OCI-M2 (cell line): ENCODE results near the gene SKI.

Experiments used
- DNase-seq: peaks from one replicate; lab custom pipeline; 2025; ENCODE audit not compliant: unreplicated experiment; lab: John Stamatoyannopoulos, UW

SKI gene

DNA sequence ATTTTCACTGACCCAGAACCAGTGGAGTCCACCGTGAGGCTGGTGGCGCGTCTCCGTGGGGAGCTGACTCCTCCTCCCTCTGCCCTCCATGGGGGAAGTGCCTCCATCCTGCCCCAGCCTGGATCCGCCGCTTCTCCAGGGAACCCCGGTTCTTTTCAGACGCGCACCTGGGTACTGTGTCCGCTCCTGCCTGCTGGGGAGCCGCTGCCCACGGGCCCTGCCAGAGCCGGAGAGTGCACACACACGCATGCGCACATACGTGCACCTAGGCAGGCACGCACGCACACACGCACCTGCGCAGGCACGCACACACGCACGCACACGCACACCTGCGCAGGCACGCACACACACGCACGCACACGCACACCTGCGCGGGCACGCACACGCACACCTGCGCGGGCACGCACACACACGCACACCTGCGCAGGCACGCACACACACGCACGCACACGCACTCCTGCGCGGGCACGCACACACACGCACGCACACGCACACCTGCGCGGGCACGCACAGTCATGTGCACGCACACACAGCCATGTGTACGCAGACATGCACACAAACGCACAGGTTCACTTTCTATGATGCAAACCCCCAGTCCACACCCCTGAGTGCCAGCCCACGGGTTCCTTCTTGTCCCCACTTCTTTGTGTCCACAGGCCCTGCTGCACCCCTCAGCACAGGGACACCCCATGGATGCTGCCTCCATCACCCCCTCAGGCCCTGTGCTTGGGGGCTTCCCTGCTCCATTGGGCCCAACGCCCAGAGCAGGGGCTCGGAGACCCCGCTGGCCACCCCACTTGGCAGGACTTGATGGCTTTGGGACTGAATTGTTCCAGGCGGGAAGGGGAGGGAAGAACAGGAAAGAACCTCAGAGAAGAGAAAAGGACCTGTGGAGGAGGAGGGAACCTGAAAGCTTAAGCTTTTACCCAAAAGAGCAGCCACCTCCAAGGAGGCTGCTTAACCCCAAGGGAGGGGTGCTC, 120.5 kb downstream of the SKI start:
- DNase-seq: no peak

DNA sequence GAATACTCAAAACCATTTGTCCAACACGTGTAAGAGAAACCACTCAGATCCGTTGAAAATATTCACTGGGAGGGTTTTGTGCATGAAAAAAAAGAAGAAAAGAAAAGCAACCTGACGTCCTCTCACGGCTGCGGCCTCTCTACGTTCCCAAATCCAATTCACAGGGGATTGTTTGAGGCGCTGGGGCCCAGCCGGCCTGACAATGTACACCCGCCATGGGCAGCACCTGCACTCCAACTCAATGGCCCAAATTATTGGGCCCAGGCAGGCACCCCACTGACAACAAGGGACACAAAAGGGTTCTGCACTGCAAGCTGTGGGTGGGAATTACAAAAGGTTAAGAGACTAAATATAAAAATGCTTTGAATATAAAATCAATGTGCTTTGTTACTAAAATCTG, 121.7 kb downstream of the SKI start:
- no peak for DNase-seq

DNA sequence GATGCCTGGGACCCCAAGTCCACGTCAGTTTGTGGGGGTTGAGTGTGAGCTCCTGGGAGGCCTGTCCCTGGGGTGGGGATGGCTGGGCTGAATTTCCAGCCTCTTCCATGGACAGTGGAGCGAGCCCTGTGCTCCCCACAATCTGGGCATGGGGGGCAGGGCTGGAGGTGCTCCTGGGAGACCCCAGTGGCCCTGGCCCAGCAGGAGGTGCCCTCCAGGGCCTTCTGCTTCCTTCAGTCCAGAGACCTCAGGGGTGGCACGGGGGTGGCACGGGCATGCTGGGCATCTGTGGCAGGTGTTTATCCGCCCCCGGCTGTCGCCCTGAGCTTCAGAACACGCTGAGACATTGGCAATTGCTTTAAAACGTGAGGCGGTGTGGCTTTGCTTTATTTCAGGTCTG, 122.4 kb downstream of the SKI start:
- no peak for DNase-seq

DNA sequence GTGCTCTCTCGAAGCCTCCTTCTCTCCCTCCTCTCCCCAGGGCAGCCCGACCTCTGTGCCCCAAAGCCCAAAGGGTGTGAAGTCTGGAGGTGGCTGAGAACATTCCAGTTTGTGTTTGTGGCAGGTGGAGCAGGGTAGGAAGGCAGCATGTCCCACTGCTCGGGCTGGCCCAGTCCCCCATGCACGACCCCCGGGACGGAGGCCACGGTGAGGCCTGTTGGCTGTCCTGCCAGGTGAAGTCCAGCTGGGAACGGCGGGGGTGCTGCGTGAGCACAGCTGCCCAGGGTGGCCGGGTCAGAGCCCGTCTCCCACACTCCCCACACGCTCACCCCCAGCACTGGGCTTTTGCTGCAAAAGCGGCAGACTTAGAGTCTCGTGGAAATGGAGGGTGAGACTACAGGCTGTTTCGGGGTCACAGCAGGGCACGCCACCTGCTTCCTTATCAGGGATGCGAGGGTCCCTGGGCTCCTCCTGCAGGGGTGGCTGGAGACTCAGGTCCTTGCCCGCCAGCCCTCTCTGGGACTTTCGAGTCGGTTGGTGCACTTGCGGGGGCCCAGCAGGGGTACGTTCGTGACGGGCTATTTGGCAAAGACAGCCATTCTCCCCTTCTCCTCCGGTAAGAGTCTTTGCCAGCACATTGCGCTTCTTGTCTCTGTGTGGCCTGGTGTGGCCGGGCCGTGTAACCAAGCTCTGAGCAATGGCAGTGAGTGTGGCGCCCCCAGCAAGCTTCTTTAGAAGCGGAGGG, 123.0 kb downstream of the SKI start:
- no peak for DNase-seq

DNA sequence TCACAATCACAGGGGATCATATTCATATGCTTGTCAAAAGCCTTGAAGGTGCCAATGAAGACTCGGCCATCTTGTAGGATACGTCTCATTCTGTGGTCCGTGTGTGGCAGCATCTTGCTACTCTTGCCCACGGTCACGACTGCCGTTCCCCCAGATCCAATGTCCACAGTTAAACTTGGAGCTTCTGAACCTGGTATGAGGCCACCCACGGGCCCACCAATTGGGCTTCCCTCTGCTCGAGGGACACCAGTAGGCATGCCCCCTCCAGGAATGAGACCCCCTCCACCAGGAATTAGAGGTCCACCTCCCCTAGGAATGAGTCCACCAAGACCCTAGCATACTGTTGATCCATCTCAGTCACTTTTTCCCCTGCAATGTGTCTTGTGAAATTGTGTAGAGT, 123.6 kb downstream of the SKI start:
- no peak for DNase-seq

DNA sequence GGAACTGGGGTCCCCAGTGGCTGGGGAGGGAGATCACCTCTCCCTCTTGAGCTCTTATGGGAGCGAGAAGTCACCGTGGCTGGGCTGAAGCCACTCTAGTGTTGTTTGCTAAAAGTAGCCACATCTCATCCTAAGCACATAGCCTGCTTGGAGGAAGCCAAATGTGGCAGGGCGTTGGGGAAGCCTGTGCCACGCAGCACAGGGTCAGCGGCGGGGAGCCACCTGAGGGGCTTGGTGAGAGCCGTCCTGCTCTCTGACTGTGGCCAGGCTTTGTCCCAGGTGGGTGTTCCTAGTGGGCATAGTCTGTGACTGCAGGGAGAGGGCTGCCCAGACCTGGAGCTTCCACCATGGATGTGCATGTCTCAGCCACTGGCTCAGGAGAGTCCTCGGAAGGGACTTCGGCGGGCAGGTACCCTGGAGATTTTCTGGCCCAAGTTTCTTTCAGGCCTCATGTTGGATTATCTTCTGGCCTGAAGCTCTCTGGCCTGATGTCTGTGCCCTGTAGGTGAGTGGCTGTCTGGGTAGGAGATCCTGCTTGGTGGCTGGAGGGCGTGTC, 124.3 kb downstream of the SKI start:
- no peak for DNase-seq

DNA sequence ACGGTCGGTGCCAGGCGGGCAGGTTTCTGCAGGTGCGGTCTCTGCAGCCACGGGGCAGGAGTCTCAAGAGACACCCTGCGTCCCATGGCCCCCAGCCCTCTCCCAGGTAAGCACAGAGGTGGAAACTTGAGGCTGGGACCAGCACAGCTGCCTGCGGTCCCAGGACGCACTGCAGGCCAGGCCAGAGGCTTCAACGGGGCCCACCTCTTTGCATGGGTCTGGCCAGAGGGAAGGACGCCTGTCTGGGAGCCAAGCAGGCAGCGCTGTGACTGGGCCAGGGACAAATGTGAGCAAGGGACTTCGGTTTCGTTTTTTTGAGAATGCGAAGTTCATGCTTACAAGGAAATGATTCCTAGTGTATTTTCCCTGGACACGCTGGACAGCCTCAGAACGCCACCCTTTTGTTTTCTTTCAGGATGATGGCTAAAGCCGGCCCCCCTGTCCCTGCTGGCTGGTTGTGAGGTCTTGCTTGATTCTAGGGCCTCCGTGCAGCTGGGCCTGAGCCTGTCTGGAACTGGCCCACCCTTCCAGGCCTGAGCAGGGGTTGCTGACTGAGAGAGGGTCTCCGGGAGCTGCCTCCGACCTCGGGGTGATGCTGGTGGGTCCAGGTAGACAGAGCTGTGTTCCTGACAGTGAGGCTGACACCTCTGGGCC, 124.9 kb downstream of the SKI start:
- no peak for DNase-seq

DNA sequence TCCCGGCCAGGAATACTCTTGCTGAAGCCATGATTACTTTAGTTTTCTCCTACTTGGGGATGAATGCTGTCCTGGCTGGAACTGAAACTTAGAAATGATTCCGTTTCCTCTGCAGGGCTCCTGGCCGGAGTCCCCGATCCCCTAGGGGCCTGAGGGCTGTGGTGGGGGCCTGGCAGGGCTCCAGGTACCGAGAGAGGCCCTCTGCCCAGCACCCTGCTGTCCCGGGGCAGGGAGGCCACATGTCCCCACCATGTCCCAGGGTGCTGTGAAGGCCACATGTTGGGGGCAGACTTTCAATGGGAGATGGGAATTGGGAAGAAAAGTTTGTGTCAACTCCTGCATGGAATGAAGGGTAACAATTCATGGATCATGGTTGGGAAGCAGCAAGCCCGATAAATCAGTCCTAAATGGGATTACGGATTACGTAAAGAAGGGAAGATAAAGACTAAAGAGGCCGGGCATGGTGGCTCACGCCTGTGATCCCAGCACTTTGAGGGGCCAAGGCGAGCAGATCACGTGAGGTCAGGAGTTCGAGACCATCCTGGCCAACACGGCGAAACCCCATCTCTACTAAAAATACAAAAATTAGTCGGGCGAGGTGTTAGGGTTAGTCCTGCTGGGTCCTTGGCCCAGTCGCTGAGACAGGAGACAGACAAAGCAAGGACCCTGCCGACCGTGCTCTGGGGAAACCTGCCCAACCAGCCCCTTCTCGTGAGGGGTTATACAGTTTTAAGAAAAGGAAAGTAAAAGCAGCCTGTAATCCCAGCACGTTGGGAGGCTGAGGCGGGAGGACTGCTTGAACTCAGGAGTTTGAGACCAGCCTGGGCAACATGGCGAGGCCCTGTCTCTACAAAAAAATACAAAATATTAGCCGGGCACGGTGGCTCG, 125.7 kb downstream of the SKI start:
- DNase-seq: no peak

DNA sequence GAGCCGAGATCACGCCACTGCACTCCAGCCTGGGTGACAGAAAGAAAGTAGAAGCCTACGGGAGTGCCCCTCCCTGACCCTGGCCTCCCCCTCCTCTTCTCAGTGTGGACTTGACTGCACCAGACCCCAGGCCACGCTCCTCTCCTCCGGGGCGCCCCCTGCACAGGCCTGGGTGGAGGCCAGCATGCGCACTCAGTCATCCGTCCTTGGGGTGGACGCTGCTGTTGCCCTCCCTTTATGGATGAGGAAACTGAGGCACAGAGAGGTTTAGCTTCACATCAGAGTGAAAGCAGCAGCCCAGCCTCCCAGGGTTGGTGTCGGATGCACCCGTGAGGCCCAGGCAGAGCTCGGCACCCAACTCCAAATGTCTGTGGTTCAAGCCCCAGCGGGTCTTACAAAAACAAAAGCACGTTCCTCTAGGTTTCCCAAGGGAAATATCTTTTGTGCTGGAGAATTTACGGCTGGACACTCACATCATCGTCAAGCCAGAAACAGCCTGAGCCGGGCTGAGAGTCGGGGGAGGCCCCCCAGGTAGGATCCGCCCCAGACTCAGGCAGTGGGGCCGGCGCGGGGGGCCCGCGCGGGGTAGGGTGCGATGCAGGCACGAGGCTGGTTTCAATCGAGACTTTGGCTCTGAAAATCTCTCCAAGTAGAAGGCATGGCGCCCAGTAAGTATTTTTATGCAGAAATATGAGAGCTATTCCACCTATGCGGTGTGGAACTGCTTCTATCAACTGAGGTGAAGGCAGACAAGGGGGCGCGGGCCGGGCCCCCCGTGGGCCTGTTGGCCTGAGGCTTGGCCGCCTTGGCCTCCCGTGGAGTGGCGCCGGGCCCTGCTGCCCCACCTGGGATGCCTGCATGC, 126.6 kb downstream of the SKI start:
- no peak for DNase-seq

DNA sequence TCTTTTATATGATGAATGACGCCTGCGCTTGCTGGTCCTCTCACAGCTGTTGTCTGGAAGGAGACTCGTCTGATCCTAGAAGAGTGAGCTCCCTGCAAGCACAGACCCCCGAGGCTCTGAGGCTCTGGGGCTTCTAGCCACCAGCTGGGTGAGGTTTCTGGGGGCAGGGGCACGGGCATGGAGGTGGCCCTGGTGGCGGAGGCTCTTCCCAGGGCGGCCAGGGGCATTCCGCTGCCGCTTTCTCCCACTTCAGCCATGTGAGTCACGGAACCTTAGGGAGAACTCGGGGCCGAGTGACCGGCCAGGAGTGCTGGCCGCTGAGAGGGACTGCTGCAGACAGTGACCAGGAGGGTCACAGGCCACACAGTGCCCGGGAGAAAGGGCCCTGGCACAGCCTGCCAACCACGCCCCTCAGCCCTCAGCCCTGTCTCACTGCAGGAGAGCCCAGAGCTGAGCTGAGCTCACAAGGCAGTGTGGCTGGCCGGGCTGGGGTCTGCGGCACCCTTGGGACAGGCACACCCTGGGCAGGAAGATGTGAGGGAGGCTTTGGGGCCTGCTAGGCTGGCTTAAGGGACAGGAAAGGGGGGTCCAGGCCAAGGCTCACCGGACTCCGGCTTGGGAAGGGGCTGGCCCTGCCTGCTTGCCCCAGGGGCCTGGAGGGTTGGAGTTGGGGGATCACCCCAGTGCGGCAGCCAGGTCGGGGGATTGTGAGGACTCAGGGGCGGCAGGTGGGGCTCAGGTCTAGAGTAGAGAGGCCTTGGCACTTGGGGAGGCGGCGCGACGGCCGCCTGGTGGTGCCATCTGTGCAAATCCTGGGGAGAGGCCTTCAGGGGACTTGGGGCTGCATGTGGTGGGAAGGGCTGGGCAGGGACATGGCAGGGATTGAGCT, 127.5 kb downstream of the SKI start:
- no peak for DNase-seq

DNA sequence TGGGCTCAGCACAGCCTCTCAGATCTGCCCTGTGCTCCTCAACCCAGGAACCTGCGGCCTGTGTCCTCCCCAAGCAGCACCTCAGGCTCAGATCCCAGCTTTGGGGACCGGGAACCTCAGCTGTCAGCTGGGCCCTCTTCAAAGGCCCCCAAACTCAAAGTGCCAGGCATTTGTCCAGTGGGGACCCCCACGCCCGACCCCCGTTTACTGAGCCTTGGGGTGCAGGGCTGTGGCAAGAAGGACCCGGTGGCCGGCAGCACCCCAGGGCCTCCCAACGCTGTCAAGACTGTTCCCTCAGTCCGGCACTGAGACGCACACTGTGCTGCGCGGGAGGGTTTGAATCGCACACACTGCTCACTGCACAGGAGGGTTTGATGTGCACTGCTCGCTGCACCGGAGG, 128.3 kb downstream of the SKI start:
- DNase-seq: no peak

DNA sequence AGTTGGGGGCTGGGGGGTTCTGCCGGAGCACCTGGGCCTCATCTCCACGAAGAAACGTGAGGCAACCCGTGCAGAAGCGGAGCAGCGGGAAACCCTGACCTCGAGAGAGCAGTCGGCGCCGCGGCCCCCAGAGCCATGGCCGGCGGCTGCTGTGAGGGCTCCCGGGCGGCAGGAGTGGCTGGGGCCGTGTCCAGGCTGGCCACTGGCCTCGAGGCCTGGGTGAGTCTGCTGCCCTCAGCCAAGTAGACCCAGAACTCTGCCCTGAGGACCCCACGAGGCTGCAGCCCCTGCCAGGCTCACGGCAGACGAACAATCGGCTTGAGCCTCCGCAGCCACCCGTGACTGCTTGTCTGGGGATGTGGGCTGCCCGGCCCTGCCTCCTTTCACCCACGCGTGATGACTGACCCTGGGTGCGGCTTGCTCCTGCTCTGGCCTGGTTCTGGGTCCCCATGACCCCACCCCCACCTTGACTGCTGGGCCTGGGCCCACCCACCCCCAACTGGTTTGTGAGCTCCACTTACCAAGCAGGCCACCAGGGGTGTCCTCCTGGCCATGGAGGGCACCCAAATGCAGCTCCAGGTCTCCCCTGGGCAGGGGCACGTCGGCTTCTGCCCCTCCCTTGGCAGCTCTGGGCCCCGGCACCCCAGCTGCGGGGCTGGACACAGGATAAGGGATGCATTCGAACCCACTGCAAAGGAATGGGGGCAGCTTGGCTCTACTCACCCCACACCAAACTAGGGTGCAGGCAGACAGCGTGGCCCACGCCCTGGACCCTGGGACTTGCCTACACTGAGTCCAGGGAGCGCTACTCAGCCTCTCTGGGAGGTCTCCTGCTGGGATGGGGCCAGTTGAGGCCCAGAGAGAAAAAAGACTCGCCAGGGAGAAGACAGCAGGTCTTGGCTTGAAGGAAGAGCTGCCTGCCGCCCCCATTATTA, 129.1 kb downstream of the SKI start:
- no peak for DNase-seq

DNA sequence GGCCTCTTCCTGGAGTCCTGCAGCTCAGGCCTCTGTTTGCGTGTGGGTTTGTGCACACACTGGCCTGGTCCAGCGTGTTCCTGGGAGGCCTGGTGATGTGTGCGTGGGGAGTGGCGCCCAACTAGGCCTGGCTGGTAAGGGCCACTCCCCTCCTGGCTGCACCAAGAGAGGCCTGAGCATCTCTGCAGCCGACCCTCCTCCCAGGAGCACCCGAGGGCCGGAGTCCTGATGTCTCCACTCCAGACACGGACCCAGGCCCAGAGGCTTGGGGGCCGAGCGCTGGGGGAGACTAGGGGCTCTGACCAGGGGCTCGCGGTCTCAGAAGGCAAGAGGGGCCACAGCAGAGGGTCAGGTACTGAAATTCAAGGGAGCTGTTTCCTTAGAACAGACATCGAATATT, 130.0 kb downstream of the SKI start:
- no peak for DNase-seq

DNA sequence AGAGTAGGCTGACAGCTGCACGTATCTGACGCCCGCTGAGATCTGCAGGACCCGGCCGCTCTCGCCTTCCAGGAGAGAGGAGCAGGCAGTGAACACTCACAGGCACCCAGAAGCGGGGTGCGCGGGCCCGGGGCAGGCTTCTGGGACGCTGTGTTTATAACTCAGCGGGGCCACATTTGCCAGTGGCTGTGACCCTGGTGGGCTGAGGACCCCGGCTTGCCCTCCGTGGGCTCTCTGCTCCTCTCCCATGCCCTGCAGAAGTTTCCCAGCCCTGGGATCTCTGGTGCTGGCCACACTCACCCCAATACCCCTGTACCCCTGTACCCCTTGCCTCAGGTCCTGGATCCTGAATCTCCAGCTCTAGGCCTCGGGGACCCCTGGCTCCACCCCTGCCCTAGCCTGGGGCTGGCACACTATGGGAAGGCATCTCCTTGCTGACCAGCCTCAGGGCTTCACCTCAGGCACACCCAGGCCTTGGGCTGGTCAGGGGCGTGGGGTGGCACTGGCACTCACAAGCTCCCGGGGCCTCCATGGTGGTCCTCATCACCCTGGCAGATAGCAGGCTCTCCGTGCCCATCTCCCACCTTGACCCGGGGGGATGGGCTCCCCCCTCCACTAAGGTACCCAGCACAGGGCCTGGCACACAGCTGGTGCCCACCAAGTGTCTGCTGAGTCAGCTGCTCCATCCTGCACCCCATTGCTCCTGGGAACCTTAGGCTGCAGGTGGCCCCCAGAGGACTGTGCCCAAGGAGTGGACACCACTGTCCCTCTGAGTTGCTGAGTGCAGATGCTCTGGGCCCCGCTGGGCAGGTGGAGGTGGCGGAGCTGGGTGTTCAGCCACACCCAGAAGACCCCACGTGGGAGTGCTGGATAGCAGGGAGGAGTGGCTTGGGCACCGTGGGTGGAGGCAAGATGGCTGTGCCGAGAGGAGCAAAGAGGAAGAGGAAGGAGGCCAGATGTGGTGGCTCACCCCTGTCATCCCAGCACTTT, 130.8 kb downstream of the SKI start:
- DNase-seq: no peak
